ENCODE measurements around the gene TRIM9.

The TRIM9 gene

DNA sequence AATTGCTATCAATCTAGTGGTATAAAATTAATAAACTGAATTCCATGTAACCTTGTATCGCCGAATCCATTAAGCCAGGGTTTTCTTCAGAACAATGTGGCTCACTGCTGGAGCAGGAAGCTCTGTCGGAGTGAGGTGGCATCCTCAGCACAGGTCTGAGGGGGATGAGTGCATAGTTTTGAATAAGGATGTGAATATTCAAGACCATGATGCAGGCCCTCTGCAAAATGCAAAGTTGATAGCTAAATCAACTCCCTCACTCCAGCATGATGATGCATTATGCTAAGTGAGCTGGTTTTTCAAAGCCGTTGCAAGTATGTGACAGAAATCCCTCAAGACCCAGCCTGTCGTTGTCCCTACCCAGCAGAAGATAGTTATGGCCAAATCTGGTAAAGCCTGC, 53.0 kb downstream of the TRIM9 start:
- DNase-seq, result no peak

- DNase-seq, result no peak
Measured at GRCh38 chr14:51041108-51041531, 53.8 kb downstream of the TRIM9 start.

DNA sequence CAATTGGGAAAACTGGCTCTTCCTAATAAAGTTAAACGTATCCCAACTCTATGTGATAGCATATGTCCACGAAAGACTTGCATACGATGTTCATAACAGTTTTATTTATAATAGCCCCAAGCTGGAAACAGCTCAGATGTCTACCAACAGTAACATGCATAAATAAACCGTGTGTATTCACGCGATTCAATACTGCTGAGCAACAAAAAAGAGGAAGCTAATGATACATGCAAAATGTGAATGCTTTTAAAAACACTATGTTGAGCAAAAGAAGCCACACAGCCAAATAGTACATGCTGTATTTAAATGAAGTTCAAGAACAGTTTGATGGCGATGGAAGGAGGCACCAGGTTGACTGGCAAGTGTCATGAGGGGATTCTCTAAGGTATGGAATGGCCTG, 55.7 kb downstream of the TRIM9 start:
- DNase-seq, result no peak

GRCh38 chr14:51035611-51036192, 59.2 kb downstream of the TRIM9 start:
- DNase-seq, result no peak

GRCh38 chr14:51028851-51029754, 65.8 kb downstream of the TRIM9 start:
- DNase-seq, result no peak

DNA sequence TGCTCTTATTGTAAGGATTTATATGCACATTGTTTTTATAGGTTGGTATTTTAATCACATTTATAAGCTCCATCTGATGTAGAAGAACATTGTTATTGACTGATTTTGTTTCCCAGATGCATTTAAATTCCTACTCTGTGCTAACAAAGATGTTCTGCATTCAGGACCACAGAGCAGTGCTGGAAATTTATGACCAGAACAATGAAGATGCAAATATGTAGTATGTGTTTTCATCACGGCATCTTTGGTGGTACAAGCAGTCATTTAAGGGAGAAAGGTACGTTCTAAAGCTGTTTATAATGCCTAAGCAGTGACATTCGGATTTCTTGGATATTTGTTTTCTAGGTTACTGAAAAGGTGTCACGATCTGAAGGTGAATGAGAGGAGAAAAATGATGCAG, 66.5 kb downstream of the TRIM9 start:
- DNase-seq, result no peak

- DNase-seq, result no peak
Measured at GRCh38 chr14:51024377-51024776, 70.5 kb downstream of the TRIM9 start.

DNA sequence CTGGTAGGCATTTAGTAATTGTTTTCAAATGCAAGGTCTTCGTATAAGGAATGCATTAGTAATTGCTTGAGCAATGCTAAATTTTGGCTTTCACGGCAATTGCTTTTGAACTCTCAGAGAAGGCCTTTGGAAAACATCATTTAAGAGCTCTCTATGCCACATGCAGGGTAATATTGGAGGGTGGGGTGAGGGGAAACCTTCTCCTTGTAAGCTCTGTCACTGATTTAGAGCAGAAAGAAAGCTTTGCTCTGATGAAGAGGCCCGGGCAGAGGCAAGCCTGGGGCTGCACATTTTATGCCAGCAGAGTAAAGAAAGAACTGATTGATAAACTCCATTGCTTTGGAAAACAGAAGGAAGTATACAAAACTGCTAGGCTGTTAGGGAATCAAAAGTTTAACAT, 70.9 kb downstream of the TRIM9 start:
- DNase-seq, result no peak

GRCh38 chr14:51022769-51023168, 72.1 kb downstream of the TRIM9 start:
- DNase-seq, result no peak

GRCh38 chr14:51020024-51020710, 74.7 kb downstream of the TRIM9 start:
- peak; percentile 84 for DNase-seq

DNA sequence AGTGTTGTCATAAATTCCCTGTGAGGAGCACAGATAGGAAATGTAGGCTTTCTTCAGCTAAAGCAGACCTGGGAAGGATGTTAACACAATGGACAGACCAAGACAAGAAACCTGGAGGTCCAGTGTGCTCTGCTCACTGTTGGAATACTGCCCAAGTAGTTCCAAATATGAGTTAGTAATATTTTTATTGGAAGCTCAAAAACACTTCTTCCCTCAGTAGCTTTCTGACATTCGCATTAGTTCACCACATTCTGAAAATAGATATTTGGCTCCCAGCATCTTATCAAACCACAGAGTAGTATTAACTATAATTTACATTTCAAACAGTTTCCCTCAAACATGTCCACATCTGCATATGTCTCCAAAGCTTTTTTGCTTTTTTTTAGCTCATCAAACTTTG, 75.8 kb downstream of the TRIM9 start:
- no peak for DNase-seq

DNA sequence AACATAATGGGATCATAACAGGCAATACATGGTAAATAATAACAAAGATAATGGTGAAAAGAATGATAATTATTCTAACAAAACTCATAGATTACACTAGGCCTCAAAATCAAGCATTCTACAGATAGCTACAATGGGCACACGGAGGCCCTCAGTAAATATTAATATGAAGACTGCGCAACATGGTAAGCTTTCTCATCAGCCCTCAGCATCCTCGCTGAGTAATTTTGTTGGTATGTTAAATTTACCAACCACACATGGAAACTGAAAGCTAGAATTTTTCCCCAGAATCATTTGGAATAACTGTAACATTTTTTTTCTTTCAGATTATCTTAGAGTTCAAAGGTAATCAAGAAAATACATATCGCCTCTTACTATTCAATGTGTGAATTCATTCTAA, 76.4 kb downstream of the TRIM9 start:
- DNase-seq, result no peak

- no peak for DNase-seq
Measured at GRCh38 chr14:51014625-51015024, 80.3 kb downstream of the TRIM9 start.

GRCh38 chr14:51014086-51014485, 80.8 kb downstream of the TRIM9 start:
- no peak for DNase-seq

GRCh38 chr14:51012055-51012454, 82.8 kb downstream of the TRIM9 start:
- no peak for DNase-seq

- DNase-seq, result no peak
Measured at GRCh38 chr14:51008446-51008845, 86.5 kb downstream of the TRIM9 start.

DNA sequence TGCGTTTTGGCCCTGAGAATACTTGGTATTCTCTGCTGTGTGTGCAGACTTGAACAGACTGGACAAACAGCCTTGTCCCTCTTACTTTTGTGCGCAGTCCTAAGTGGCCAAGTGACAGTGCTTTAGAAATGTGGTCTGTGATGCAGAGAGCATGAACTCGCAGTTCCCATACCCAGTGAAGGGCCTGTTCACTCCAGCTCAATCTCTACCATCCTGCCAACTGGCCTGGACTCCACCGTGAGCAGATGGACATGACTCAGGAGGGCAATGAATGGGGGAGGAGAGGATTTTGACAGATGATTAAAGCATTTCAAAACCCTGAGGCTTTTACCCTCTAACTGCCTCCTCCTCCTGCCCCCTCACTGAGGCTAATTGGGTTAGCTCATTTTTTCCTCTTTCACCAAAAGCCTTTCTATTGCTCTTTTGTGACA, 88.1 kb downstream of the TRIM9 start:
- DNase-seq, result peak; percentile 85

- no peak for DNase-seq
Measured at GRCh38 chr14:51006324-51006723, 88.6 kb downstream of the TRIM9 start.

DNA sequence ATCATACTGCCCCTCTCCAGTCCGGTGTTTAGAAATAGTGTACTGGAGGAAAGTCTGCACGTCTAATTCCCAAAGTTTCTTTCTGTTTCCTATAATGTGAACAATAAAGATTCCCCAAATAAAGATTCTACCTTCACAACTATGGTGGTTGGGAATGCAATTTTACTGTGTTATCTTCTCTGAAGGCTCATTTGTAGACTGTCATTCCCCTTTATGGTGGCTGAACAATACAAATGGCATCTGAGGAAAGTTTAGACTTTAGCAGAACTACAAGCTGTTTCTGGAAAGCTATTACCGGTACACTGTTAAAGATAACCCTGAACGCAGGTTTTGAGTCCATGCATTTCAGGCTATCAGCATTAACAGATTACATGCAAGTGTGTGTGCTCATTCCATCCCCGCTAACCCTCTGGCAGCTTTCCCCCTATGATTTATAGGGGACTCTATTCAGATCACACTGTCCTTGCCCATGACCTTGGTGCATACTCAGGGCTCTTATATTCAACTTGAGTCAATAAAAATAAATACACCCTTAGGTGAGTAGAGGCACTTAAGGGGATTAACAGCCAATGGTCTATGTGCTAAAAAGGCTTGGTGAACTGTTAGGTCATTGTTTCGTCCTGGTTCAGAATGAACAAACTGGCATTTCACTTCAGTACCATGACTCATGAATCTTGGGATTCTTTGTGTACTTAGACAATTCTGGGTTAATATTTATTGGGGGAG, 89.9 kb downstream of the TRIM9 start:
- no peak for DNase-seq

DNA sequence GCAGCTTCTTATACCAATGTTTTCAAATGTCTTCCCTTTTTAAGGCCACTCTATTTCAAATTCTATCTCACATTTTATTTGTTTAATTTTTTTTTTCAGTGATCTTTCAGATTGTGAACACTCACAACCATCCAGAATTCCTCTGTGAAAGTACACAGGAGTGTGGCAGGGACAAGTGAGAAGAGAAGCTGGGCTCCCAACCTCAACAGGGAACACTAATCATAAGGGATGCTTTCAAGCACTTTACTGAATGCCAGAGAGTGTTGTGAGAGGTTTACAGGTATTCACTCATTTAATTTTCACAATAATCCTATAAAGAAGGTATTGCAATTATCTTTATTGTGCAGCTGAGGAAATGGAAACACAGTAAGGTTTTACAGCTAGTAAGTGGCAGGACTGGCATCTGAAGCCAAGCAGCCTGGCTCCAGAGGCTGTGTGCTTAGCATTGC, 90.5 kb downstream of the TRIM9 start:
- no peak for DNase-seq

DNA sequence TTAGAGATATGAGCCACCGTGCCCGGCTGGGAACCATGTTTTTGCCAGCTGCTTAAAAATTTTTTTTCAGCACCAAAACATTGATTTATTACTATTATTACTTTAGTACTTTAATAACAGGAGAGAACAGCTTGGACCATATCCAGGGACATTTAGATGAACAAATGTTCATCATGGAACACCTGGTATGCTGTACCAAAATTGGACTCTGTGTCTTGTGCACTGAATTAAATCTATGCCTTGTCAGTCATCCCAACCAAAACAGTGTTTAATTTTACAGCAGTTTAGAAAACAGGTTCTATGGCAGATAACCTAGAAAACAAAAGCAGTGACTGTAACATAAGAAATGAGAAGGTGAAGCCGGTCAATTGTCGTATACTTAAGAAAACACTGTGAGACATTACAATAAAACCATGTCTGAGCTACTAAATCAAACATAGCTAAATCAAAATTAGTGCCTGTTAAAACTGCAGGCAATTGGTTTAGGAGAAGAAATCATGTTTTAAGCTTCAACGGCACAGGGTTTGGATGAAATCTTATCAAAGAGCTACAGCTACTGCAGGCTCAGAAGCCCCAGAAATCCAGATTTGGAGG, 92.4 kb downstream of the TRIM9 start:
- no peak for DNase-seq

DNA sequence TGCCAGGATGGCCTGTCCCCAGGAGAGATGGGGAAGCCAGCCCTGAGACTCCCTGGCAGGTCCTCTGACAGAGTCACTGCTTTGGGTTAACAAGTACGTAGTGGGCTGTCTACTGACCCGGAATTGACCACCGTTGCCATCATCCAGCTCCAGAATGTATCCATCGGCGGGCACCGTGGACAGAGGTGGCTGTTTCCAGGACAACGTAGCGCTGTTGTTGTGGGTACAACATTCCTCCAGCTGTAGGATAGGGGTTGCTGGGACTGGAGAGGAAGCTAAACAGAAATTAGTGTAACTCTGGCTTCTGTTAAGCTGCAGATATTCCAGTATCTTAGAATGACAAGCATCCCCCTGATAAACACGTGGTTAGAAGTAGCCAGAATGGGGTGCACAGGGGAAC, 94.3 kb downstream of the TRIM9 start:
- no peak for DNase-seq

DNA sequence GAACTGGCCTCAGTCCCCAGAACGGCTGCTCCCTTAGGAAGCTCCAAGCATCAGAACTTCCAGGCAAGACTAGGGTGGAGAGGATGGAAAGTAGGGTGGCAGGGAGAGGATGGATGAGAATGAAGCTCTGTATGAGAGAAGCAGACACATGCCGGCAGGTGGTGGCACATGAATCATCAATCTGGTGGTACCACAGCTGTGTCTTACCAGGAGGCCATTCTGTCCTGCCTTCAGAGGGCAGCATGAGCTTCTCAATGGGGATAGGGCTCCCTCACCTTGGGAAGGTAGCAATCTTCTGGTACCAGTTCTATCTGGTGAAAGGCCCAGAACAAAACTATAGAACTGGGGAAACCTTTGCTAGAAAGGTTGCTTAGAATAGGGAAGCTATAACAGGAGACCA, 95.2 kb downstream of the TRIM9 start:
- DNase-seq, result no peak

All from islet precursor cell (in vitro differentiated cells).